Suppressor macrophage treated with lipopolysaccharide for 1 hour (primary cell): Measurements from ENCODE around the gene SPIRE2.
"Not testable (repeated sequence)": the region's sequence is repeated elsewhere in the genome, so short reads cannot be mapped to it uniquely, and the experiment has no call there.

Experiments
- DNase-seq, 3 donors: peaks; one replicate each; pipeline ENCODE4 v3.0.0-alpha.2; 2020 to 2022

The SPIRE2 gene

DNA sequence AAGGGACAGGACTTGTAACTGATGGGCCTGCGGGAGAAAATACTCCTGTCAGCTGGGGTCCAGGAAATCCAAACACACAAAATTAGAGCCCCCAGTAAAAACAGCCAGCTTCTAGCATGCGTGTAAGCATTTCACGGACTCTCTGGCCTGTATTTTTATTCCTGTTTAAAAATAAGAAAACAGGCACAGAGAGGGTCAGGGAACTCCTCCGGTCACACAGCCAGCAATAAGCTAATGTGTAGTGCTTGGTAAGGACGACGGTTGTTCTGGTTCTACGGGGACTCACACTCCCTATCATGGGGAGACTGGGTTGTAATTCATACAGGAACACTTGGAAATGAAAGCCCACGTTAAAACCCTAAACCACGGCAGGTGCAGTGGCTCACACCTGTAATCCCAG is 43.6 kb downstream of the SPIRE2 start:
- no peak for DNase-seq

DNA sequence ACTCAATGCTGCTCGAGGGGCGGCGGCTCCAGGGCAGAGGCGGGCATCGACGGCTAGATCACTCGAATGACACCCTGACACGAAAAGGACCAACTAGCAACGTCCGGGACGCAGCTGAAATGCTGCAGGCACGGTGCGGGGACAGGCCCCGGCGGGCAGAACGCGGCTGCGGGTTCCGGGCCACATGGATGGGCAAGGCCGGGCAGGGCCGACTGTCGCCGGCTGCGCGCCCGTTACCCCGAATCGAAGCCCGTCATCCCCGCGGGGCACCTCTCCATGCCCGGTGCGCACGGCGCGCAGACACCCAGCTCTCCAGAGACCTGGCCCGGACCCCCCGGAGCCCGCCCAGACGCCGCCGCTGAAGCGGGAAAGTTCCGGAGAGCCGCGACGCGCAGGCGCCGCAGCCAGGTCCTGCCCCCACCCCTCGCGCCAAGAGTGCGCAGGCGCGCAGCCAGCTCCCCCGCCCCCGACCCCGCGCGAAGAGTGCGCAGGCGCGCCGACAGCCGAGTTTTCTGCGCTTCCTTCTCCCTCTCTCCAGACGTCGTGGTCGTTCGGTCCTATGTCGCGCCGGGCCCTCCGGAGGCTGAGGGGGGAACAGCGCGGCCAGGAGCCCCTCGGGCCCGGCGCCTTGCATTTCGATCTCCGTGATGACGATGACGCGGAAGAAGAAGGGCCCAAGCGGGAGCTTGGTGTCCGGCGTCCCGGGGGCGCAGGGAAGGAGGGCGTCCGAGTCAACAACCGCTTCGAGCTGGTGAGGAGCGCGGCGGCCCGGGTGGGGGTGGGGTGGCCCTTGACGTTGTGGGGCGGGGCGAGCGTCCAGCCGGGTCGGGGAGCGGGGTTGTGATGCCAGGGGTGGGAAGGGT is 45.1 kb downstream of the SPIRE2 start, which contains the start of gene TCF25:
Gene TCF25 (plus strand): TSS at position 484 of the 863 bp plus-strand sequence. CDS start 76 bp downstream, at position 560.
- DNase-seq, result peak; percentile 86 to 96 (median 95)

DNA sequence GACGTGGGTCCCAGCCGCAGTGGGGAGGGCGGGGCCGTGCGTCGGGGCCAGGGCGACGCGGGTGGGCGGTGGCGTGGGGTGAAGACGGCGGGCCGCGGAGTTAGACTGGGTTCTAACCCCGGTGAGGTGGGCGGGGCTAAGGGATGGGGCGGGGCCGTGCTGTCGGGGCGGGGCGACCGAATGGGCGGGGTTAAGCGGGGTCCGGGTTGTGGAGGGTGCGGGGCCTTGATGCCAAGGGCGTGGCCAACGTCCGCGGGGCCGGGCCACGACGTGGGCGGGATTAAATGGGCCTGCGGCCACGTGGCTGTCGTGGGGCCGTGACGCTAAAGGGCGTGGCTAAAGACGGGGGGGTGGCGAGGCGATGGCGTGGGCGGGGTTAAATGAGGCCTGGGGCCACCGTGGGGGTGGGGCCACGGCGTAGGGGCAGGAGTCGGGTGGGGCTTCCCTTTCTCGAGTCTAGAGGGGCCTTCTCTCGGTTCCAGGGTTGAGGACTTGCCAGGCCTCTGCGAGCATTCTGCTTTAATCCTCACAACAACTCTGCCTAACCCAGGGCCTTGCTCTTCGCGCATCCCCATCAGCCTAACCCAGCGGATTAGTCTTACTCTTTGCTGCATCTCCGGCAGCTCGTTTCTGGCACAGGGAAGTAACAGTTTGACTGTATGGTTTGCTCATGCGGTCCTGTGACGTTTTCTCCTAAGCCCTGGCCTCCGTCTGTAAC is 45.9 kb downstream of the SPIRE2 start:
- peak; percentile 98 to 100 (median 100) for DNase-seq

DNA sequence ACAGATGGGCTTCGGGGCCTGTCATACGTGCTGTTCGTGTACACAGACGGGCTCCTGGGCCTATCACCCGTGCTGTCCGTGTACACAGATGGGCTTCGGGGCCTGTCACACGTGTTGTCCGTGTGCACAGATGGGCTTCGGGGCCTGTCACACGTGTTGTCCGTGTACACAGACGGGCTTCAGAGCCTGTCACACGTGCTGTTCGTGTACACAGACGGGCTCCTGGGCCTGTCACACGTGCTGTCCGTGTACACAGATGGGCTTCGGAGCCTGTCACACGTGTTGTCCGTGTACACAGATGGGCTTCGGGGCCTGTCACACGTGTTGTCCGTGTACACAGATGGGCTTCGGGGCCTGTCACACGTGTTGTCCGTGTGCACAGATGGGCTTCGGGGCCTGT is 50.8 kb downstream of the SPIRE2 start:
- DNase-seq, result not testable (repeated sequence)

DNA sequence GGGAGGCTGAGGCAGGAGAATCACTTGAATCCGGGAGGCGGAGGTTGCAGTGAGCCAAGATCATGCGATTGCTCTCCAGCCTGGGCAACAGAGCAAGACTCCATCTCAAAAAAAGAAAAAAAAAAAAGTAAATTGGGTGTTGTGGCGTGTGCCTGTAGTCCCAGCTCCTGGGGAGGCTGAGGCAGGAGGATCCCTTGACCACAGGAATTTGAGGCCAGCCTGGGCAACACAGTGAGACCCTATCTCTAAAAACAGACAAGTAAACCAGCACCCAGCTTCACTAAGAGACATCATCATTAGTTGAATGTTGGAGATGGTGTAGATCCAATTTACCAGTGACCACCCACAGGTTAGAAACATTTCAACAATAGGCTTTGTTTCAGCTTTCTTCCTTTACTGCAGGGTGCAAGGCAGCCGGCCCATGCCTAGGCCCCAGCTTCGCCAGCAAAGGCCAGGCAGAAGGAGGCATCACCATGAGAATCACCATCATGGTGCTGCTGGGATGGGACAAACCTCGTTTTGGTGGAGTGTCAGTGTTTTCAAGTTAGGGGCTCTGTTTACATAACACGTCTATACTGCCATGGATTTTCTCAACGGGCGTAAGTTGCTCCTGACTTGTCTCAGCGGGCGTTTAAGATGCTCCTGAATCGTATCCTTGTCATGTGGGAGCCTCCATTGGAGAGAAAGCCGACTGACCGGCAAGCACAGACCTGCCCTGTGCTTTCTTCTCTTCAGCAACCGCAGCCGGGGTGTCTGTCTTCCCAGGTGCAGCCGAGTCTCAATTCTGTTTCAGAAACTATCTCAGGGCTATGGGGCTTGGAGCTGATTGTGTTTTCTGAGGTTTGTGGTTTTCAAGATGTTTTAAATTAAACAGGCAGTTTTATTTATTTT is 52.4 kb downstream of the SPIRE2 start:
- DNase-seq, result no peak

DNA sequence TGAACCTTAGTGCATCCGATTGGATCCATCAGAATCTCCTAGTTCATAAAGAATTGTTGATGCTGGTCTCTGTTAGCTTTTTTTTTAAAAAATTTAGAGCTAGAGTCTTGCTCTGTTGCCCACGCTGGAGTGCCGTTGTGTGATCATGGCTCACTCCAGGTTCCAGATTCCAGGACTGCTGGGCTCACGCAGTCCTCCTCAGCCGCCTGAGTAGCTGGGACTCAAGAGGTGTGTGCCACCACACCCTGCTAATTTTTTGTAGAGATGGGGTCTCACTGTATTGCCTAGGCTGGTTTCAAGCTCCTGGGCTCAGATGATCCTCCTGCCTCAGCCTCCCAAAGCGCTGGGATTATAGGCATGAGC is 53.1 kb downstream of the SPIRE2 start:
- no peak for DNase-seq

DNA sequence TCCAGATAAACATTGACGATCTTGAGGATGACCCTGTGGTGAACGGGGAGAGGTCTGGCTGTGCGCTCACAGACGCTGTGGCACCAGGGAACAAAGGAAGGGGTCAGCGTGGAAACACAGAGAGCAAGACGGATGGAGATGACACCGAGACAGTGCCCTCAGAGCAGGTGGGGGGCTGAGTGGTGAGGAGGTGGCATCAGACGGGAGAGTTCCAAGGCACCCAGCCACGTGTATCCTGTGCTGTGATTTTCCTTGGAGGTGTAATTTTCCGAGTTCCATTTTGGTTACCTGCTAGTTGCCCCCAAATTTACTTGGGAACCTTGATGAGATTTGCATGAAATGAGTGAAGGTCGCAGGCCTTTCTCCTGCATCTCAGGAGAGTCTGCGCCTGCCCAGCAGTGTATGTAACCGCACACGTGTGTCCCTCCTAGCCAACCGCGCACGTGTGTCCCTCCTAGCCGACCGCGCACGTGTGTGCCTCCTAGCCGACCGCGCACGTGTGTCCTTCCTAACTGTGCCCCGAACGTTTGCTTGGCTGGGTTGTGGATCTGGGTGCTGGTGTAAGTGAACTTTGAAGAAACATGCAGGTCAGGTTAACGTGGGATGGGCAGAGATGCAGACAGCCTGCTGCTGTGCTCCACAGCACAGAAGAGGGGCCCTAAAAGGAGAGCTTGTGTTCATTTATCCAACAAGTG is 55.2 kb downstream of the SPIRE2 start:
- no peak for DNase-seq

DNA sequence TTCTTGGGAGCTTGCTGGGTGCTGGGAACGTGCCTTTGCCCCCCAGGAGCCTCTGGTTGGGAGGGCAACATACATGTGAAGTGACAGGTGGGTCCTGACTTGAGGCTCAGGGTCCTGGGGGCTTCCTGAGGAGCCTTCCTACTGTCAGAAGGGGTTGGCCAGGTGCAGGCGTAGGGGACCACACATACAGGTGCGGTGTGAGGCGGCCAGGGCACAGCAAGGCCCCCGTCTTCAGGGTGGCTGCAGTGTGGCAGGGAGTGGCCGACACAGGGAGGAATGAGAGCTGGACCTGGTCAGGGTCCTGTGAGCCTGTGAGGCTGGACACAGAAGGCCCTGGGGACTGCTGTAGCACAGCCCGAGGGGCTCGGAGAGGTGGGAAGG is 55.8 kb downstream of the SPIRE2 start:
- no peak for DNase-seq

DNA sequence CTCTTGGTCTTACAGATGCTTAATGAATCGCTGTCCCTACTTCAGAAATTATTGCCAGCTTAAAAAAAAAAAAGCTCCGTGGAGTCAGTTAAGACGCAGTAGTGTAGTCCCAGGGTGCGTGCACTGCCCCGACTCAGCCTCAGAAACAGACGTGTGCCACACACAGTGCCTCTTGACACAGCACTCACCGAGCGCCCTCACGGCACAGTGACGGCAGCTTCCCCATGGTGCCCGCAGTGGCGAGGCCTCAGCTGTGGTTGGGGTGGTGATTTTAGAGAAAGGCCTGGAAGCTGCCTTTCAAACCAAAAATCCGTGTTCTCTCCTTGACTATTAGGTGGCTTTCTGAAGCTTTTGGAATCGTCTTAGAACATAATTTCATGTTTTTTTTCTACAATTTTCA is 59.0 kb downstream of the SPIRE2 start:
- no peak for DNase-seq

DNA sequence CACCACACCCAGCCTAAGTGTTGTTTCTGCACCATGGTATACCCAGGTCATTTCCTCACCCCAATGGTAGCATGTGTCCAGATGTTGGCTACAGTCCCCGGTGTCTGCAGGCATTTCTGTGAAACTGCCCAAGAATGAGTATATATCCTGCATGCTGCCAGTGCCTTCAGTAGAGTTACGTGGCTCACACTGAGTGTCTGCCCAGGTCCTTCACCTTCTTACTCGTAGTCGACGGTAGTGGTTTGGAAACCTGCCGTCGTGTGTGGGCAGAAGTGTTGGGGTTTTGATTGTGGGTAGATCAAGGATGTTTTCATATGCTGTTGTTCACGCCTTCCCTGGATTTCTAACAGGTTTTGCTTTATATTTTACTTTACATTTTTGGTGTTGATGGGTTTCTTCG is 61.9 kb downstream of the SPIRE2 start:
- DNase-seq, result no peak

DNA sequence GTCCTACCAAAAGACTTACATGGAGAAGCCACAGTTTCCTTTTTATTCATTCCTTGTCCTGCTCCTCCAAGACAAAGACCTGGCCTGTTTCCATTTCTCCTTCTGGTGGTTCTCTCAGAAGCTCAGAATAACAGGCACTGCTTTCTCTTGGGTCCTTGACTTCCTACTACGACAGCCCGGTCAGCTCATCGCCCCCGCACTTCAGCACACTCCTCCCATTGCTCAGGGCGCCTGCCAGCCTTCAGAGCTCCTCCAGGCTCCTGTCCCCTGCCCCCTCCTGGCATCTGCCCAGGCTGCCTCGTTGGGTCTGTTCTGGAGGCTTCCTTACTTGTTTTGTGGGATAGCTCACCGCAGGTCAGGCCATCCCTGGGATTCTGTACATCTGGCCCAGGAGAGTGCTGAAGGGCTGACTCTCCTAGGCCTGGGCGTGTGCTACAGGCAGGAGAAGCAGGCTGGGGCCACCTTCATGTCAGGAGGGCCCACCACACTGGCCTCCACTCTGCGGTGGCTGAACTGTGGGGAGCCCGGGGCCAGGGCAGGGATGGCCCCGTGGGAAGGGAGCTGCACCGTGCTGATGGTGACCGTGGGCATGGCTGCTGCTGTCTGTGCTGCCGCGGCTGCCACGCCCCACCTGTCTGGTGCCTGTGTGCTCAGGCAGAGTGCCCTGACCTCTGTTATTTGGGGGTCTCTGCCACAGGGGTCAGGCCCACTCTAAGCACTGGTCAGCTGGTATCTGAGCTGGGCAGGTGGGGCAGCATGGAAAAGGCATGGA is 62.8 kb downstream of the SPIRE2 start:
- DNase-seq, result no peak

DNA sequence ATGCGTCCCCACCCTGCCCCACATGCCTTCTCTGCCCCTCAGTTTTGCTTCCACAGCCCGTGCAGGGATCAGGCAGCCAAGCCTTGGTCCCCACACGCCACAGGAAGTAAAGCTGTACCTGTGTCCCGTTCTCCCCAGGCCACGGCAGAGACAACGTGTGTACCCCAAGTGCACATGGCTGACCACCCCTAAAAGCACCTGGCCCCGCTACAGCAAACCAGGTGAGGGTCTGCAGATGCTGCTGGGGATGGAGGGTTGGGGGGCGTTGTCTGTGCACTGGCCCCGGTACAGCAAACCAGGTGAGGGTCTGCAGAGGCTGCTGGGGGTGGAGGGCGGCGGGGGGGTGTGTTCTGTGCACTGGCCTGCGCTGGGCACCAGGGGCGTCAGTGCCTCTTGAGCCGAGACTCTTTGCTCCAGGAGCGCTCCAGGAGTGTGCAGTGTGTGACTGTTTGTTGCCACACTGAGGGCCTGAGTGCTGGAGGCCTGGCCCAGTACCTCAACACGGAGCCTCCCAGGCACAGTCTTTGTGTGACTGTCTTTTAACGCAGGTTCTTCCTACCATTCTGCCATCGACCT is 63.9 kb downstream of the SPIRE2 start:
- DNase-seq, result no peak

DNA sequence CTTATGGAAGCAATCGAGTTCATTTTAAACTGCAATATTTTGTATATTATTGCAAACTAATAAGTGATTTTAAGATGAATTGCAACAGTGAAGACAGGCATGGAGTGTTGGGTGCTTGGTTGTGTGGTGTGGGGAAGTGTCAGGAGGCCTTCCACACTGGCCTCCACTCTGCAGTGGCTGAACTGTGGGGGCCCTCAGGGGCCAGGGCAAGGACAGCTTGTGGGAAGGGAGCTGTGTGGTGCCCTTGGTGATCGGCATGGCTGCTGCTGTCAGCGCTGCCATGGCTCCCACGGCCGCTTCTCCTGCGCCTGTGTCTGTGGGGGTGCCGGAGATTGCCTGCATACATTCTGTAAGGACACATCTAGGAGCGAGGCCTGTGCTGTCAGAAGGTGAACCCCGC is 64.4 kb downstream of the SPIRE2 start:
- no peak for DNase-seq

DNA sequence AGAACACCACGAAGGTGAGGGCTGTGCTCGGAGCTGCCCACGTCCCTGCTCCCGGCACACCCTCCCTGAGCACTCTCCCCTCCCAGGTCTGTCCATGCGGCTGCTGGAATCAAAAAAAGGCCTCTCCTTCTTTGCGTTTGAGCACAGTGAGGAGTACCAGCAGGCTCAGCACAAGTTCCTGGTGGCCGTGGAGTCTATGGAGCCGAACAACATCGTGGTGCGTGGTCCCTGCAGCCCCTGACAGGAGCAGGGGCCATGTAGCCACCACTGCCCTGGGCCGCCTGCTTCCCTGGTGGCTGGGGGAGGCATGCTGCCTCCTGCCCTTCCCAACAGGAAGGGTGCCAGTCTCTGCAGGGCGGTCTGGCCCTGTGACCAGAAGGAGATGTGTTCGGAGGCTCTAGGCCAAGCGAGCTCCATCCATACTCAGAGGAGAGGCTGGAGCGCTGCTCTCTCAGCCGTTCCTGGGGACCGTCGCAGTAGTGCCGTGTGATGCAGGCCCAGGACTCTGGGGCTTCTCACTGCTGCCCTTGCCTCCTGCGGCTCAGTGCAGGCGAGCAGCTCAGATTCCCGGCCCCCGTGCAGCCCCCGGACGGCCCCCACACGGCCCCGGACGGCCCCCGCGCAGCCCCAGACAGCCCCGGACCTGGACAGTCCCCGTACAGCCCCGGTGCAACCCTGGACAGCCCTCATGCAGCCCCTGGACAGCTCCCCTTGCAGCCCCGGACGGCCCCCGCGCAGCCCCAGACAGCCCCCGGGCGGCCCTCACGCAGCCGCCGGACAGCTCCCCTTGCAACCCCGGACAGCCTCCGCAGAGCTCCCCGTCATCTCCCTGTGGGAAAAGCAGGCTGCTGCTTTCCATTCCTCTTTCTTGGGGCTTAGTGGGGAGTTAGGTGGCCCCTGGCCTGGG is 65.6 kb downstream of the SPIRE2 start:
- no peak for DNase-seq

DNA sequence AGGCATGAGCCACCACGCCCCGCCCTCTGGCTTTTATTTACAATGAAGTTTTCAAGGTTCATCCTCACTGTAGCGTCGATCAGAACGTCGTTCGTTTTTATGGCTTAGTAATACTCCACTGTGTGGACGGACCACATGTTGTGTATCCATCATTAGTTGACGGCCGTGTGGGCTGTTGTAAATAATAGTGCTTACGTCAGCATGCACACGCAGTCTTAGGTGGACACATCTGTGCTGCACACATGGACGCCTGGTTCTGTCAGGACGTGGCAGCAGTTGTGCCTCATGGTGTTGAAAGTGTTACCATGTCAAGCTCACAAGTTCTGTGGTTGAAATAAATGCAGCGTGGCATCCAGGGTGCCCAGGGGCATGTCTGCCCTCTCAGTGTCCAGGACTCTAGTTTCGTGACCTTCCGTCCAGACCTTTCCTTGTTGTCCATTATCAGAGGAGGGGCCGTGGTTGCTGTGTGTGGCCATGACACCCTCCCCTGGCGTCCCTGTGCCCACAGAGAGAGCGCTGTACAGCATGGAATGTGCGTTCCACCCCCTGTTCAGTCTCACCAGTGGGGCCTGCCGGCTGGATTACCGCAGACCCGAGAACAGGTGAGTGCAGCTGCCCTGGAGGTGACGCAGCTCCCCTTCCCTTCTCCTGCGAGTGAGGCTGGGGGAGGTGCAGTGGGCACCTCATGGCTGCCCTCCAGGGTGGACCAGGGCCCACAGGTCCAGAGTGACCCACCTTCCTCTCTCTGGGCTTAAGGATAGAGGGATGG is 67.4 kb downstream of the SPIRE2 start:
- no peak for DNase-seq

DNA sequence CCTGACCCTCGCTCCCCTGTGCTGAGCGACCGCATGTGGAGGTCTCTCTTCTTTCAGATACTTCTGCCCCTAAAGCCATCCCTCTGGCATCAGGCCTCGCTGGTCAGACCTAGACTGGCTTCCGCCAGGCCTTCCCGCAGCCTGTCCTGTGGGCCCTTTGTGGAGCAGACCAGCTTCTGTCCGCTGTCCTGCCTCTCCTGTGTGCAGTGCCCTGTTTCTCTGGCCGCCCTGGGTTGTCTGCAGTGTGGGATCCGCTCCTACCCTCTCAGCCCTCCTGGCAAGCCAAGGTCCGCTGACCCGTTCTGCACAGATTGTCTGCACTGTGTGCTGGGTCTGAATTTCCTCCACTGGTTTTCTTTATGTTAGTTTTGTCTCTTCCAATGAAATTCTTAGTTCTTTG is 68.9 kb downstream of the SPIRE2 start:
- no peak for DNase-seq

DNA sequence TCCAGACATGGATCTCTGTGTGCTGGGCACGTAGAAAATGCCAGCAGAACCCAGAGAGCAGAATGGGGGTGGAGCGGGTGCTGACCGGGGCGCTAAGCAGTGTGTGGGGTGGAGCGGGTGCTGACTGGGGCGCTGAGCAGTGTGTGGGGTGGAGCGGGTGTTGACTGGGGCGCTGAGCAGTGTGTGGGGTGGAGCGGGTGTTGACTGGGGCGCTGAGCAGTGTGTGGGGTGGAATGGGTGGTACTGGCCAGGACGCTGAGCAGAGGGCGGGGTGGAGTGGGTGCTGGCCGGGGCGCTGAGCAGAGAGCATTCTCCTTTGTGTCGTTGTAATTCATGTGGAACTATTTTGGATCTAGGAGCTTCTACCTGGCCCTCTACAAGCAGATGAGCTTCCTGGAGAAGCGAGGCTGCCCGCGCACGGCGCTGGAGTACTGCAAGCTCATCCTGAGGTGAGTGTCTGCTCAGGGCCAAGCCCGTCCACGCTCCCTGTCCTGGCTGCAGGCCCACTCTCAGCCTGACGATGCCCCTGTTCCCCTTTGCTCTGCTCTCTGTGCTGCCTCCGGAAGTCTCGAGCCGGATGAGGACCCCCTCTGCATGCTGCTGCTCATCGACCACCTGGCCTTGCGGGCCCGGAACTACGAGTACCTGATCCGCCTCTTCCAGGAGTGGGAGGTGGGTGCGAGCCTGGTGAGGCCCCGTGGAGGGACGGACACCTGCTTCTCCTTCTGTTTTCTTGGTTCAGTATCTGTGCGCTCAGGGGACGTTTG is 70.1 kb downstream of the SPIRE2 start:
- DNase-seq, result no peak

DNA sequence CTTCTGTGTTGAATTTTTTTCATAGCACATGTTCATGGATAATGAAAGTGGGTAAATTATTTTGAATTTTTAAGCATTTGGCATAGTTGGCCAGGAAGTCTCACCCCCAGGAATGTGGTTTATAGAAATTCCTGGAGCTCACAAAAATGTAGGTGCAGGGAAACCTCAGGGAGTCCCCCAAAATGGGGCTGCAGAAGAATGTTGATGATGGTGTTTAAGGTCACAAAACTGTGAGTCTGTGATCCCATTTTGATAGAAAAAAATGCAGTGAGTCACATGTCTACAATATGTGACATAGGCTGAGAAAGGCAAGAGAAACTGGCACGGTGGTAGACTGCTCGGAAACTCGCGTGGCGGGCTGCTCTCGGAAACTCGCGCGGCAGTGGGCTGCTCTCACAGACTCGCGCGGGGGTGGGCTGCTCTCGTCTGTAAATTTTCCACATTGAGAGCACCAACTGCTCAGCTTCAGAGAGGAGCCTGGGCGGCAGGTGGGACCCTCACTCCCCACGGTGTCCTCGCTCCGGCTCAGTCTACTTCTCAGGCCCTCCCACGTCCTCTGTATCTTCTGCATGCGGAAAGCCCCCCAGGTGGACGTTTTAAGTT is 71.7 kb downstream of the SPIRE2 start:
- no peak for DNase-seq
